K562 (cell line): ENCODE data around the gene COL23A1. TPM values are rescaled to one million over a fixed set of nuclear protein-coding genes. Genes with fewer than 3 reads are reported as not detected.

Source experiments
- ATAC-seq: fragments of 200-7000 bp; cut with Tn5 transposase; 3 replicates; pipeline ENCODE4 v1.9.1; 2020; ENCODE audit warnings: moderate library complexity
- BruUV-seq: library from RNA; stranded (reverse); fragments of 400-500 nt; replicated peaks from 2 replicates; lab custom pipeline; 2021; lab: Mats Ljungman, UMichigan
- CTCF ChIA-PET: fragments of 300-600 bp; formaldehyde crosslinking; extraction: SDS; loops from one replicate; lab custom pipeline; 2021; ENCODE audit warnings: low intra/inter-chr PET ratio; lab: Yijun Ruan, JAX
- POLR2A ChIA-PET: fragments of 300-600, 350-650 bp; sonication (Branson Sonifier 250); formaldehyde crosslinking; extraction: SDS; loops from one replicate; lab custom pipeline; 2021; ENCODE audit warnings: antibody characterized with exemption, inconsistent platforms; lab: Yijun Ruan, JAX
- DNase-seq, 4 experiments: peaks; one replicate each; pipeline versions ENCODE4 v3.0.0 to v3.0.0-alpha.2; 2011 to 2018; ENCODE audit warnings: low spot score in 3 of 4, mixed read lengths in 3 of 4; ENCODE audit errors: extremely low read depth in 1 of 4
- FAIRE-seq: peaks from 2 replicates; lab custom pipeline; 2011; peaks lifted over from hg19 to GRCh38; lab: Jason Lieb, UNC
- H2AFZ ChIP-seq: 2 replicates; pipeline ENCODE4 v1.6.0; 2011; ENCODE audit warnings: low read depth, low read length, control low read depth, inconsistent platforms
- H3K27ac ChIP-seq: fragments of 200-600 bp; 3 replicates; pipeline ENCODE4 v1.8.0; 2011; ENCODE audit warnings: low read depth, mild to moderate bottlenecking, control low read depth, inconsistent platforms, low read length, moderate library complexity, mixed read lengths; ENCODE audit errors: extremely low read depth
- H3K27me3 ChIP-seq, 2 experiments: fragments of 300-600 bp in 1 of 2; 2 replicates in 1 of 2; 3 replicates in 1 of 2; pipeline versions ENCODE4 v1.6.0 to v1.8.0; 2011; ENCODE audit warnings: inconsistent platforms in 2 of 2, low read length in 2 of 2, mild to moderate bottlenecking in 1 of 2, mixed read lengths in 1 of 2, moderate library complexity in 1 of 2; ENCODE audit not compliant: control insufficient read depth in 2 of 2, insufficient read depth in 2 of 2
- H3K36me3 ChIP-seq: fragments of 300-600 bp; 3 replicates; pipeline ENCODE4 v1.8.0; 2011; ENCODE audit warnings: mild to moderate bottlenecking, low read length, inconsistent platforms; ENCODE audit not compliant: control insufficient read depth, insufficient read depth
- H3K4me1 ChIP-seq, 2 experiments: fragments of 200-600 bp in 1 of 2; replicated peaks in 1 of 2; 2 replicates in 1 of 2; 3 replicates in 1 of 2; pipeline versions ENCODE4 v1.5.1 to v1.8.0; 2011; ENCODE audit warnings: inconsistent platforms in 2 of 2, low read length in 2 of 2, mild to moderate bottlenecking in 1 of 2, mixed read lengths in 1 of 2, moderate library complexity in 1 of 2; ENCODE audit not compliant: control insufficient read depth in 2 of 2, insufficient read depth in 2 of 2
- H3K4me2 ChIP-seq: 2 replicates; pipeline ENCODE4 v1.6.1; 2011; ENCODE audit warnings: low read length, control low read depth, inconsistent platforms, mixed read lengths; ENCODE audit not compliant: insufficient read depth
- H3K4me3 ChIP-seq: fragments of 200-600 bp; sonication (generic), shearing (Covaris generic); 2 replicates; pipeline ENCODE4 v1.5.1; 2016; ENCODE audit warnings: control low read depth, inconsistent platforms
- H3K79me2 ChIP-seq: fragments of 200-600 bp; 3 replicates; pipeline ENCODE4 v1.8.0; 2011; ENCODE audit warnings: low read length, inconsistent platforms; ENCODE audit not compliant: control insufficient read depth, insufficient read depth
- H3K9ac ChIP-seq, 2 experiments: 2 replicates each; pipeline versions ENCODE4 v1.6.0 to v1.6.1; 2011; ENCODE audit warnings: low read depth in 2 of 2, low read length in 2 of 2, control low read depth in 1 of 2, inconsistent platforms in 1 of 2, mild to moderate bottlenecking in 1 of 2, mixed read lengths in 1 of 2; ENCODE audit not compliant: insufficient read depth in 1 of 2
- H3K9me1 ChIP-seq: one replicate; pipeline ENCODE4 v1.6.0; 2011; ENCODE audit warnings: inconsistent platforms, mild to moderate bottlenecking, low read length, moderate library complexity; ENCODE audit not compliant: control insufficient read depth, insufficient read depth
- H3K9me3 ChIP-seq: replicated peaks from 2 replicates; pipeline ENCODE4 v1.5.1; 2011; ENCODE audit warnings: low read depth, low read length, inconsistent platforms; ENCODE audit not compliant: control insufficient read depth, insufficient read depth
- H4K20me1 ChIP-seq: replicated peaks from 2 replicates; pipeline ENCODE4 v1.6.1; 2011; ENCODE audit warnings: low read length, inconsistent platforms, mixed read lengths; ENCODE audit not compliant: control insufficient read depth, insufficient read depth
- ARID3A ChIP-seq: IDR thresholded peaks from 2 replicates; pipeline ENCODE4 v1.6.1; 2012; ENCODE audit warnings: low read depth, low read length, improper control_type of control experiment, borderline replicate concordance
- CCNT2 ChIP-seq: IDR thresholded peaks from 2 replicates; pipeline ENCODE4 v1.6.1; 2011; ENCODE audit warnings: borderline replicate concordance, low read depth, mild to moderate bottlenecking, moderate library complexity, mixed read lengths, low read length; ENCODE audit not compliant: insufficient read length; ENCODE audit errors: extremely low read depth
- DDX20 ChIP-seq: fragments of 450-650 bp; IDR thresholded peaks from 2 replicates; pipeline ENCODE4 v1.6.1; 2016; ENCODE audit warnings: missing genetic modification characterization, low read depth, mild to moderate bottlenecking, missing compliant biosample characterization, moderate library complexity
- EP300 ChIP-seq: IDR thresholded peaks from 2 replicates; pipeline ENCODE4 v1.6.1; 2012; ENCODE audit warnings: low read length, improper control_type of control experiment
- ILK ChIP-seq: fragments of 450-650 bp; IDR thresholded peaks from 2 replicates; pipeline ENCODE4 v1.6.1; 2016; ENCODE audit warnings: missing genetic modification characterization, low read depth, mild to moderate bottlenecking, missing compliant biosample characterization, moderate library complexity, borderline replicate concordance
- KLF13 ChIP-seq: fragments of 450-650 bp; IDR thresholded peaks from 2 replicates; pipeline ENCODE4 v1.6.1; 2016; ENCODE audit warnings: missing genetic modification characterization, low read depth, mild to moderate bottlenecking, missing compliant biosample characterization, moderate library complexity, borderline replicate concordance
- MLX ChIP-seq, 2 experiments: fragments of 450-650 bp in 1 of 2; sonication (generic) in 1 of 2; formaldehyde crosslinking; conservative IDR thresholded peaks; 2 replicates each; pipeline versions ENCODE4 v1.4.0 to v1.8.1; 2020 to 2022; ENCODE audit warnings: mild to moderate bottlenecking in 1 of 2, missing genetic modification reagents in 1 of 2
- NCOA4 ChIP-seq: fragments of 450-650 bp; IDR thresholded peaks from 2 replicates; pipeline ENCODE4 v1.6.1; 2018; ENCODE audit warnings: mild to moderate bottlenecking; ENCODE audit not compliant: partially characterized antibody
- NCOA6 ChIP-seq: fragments of 450-650 bp; IDR thresholded peaks from 2 replicates; pipeline ENCODE4 v1.6.1; 2017; ENCODE audit warnings: mild to moderate bottlenecking
- STAT6 ChIP-seq: sonication (generic); formaldehyde crosslinking; IDR thresholded peaks from 2 replicates; pipeline ENCODE4 v1.8.1; 2023; ENCODE audit warnings: mild to moderate bottlenecking, missing genetic modification reagents
- THRAP3 ChIP-seq: fragments of 450-650 bp; IDR thresholded peaks from 2 replicates; pipeline ENCODE4 v1.6.1; 2016; ENCODE audit warnings: mild to moderate bottlenecking, inconsistent platforms, borderline replicate concordance
- ZNF3 ChIP-seq: fragments of 250-450 bp; sonication (Bioruptor Pico); IDR thresholded peaks from 2 replicates; pipeline ENCODE4 v1.5.0; 2021; ENCODE audit warnings: mild to moderate bottlenecking, moderate library complexity
- WGBS: fragments of 100-300 bp; shearing (Covaris generic); methylation state at CpG from one replicate; pipeline ENCODE4 v1.1.6; 2016; ENCODE audit warnings: low coverage, mixed read lengths; ENCODE audit not compliant: insufficient coverage; ENCODE audit errors: missing lambda C conversion rate; 5-methylcytosine and 5-hydroxymethylcytosine counted together
- in situ Hi-C: fragments of 300-500 bp; cut with MboI; formaldehyde crosslinking; loops from 4 replicates; pipeline ENCODE4 v1.15.0; 2018; ENCODE audit warnings: inconsistent platforms, mixed read lengths
- intact Hi-C: fragments of 100-400 bp; cut with micrococcal nuclease; formaldehyde crosslinking; loops from 2 replicates; pipeline ENCODE4 v1.14.2; 2022
- polyA plus RNA-seq, 8 experiments: library from polyadenylated mRNA; depleted of rRNA in 4 of 8; stranded (reverse) in 5 of 8; unstranded in 3 of 8; fragments of >200 nt; fragmentation: Nextera tagmentation in 2 of 8; fragmentation: Illumina TruSeq in 1 of 8; extraction: Ambion mirVana in 2 of 8; extraction: Trizol in 1 of 8; gene quantifications; 2 replicates each; pipeline versions ENCODE4 v1.2.1 to v1.2.3, GENCODE V29; 2011 to 2014; ENCODE audit warnings: inconsistent platforms in 1 of 8, missing spikeins in 1 of 8
- total RNA-seq, 7 experiments: library from RNA; depleted of rRNA in 6 of 7; stranded (reverse); fragments of >200 nt in 6 of 7; fragmentation: Illumina TruSeq in 2 of 7; extraction: Trizol in 2 of 7; gene quantifications; 2 replicates each; pipeline versions ENCODE4 v1.2.1 to v1.2.3, GENCODE V29; 2011 to 2021; ENCODE audit warnings: low replicate concordance in 1 of 7

The COL23A1 gene
- total and polyA plus RNA-seq, 9 of the 15 experiments (the other 6 are each of a cell fraction or from before 2014, with no cell fraction given): 0.09 TPM; not detected in 8

- no TSS peak for BruUV-seq
- no peak overlapping the region for H3K9ac ChIP-seq
- H3K9me1 ChIP-seq: no peaks in the 10 kb centered on the region
- no peak overlapping the region for H3K4me3 ChIP-seq
- CTCF ChIA-PET: no interaction called here
- H3K4me1 ChIP-seq: peaks cover 0 to 10% of the 10 kb centered on the region in 2 experiments; a peak in 2 of 5 replicates
- in situ Hi-C loops: no loop called here
- POLR2A ChIA-PET: interaction anchor here (0.6 to 1.4 kb wide), 2 partner anchors 10 to 161 kb away, joined by 3 read pairs; no protein-coding TSS in a partner anchor
- H3K36me3 ChIP-seq: no peaks in the 10 kb centered on the region
- H4K20me1 ChIP-seq: peaks cover 14% of the 10 kb centered on the region; the same call in 1 of the 2 replicates
- ATAC-seq: no peak
- no peaks in the 10 kb centered on the region for H3K79me2 ChIP-seq
- no peak for DNase-seq
- no peak overlapping the region for H3K4me2 ChIP-seq
- no peak for TF ChIP-seq ARID3A
- TF ChIP-seq MLX (CRISPR knock-in tag; conservative IDR thresholded peaks at IDR 0.05): no peak
- no peak for TF ChIP-seq NCOA6
- TF ChIP-seq EP300: no peak
- no peak for TF ChIP-seq THRAP3
- no peak for TF ChIP-seq NCOA4
- TF ChIP-seq ZNF3 (CRISPR knock-in tag): no peak
- no peak for TF ChIP-seq ILK (tag)
- TF ChIP-seq DDX20: no peak
- TF ChIP-seq STAT6: no peak
- TF ChIP-seq KLF13 (tag): no peak
- no peak for TF ChIP-seq CCNT2
- no peak overlapping the region for H2AFZ ChIP-seq
- no peak for FAIRE-seq
- WGBS: 10% methylated on average over 12 of the region's 20 CpGs
- peaks cover 61 to 100% of the 10 kb centered on the region in 2 experiments for H3K27me3 ChIP-seq
- no peaks in the 10 kb centered on the region for H3K9me3 ChIP-seq
- no peak overlapping the region for H3K27ac ChIP-seq
- intact Hi-C loops: no loop called here
Measured at GRCh38 chr5:178386336-178386931, 203.8 kb downstream of the COL23A1 start.
